Measurements from ENCODE around the gene DECR2. TPM values are rescaled to one million over a fixed set of nuclear protein-coding genes. Genes with fewer than 3 reads are reported as not detected.

DECR2 gene
- total RNA-seq, 2 experiments from 2014 or later: 11.5 to 13.0 TPM

- Mint-ChIP-seq H3K4me3 (no peak overlapping the region), H3K27ac (no peak overlapping the region), H3K27me3 (no peaks in the 10 kb centered on the region), H3K36me3 (ENCODE audit: low read depth) (no peaks in the 10 kb centered on the region), H3K4me1 (peaks cover 5% of the 10 kb centered on the region), H3K9me3 (ENCODE audit: low read depth) (no peaks in the 10 kb centered on the region)
- CTCF ChIA-PET: no interaction called here
- DNase-seq: no peak
- intact Hi-C loops (cut with DNase I, micrococcal nuclease): no loop called here
- no peak for ATAC-seq
- POLR2A ChIA-PET: no interaction called here
Measured at GRCh38 chr16:454397-454940, 52.8 kb downstream of the DECR2 start.

- ChIA-PET POLR2A (interaction anchor here (0.6 kb wide), 1 partner anchor 9 kb away, joined by 3 read pairs; no protein-coding TSS in a partner anchor), CTCF (no interaction called here)
- Mint-ChIP-seq H3K27ac (no peak overlapping the region), H3K36me3 (ENCODE audit: low read depth) (no peaks in the 10 kb centered on the region), H3K9me3 (ENCODE audit: low read depth) (no peaks in the 10 kb centered on the region), H3K27me3 (no peaks in the 10 kb centered on the region), H3K4me3 (no peak overlapping the region), H3K4me1 (peaks cover 5% of the 10 kb centered on the region)
- intact Hi-C loops (cut with DNase I, micrococcal nuclease): no loop called here
- ATAC-seq (no peak), DNase-seq (no peak)
Measured at GRCh38 chr16:455453-455852, 53.8 kb downstream of the DECR2 start.

- ChIA-PET CTCF (no interaction called here), POLR2A (no interaction called here)
- ATAC-seq (no peak), DNase-seq (no peak)
- H3K4me1 Mint-ChIP-seq: peaks cover 5% of the 10 kb centered on the region
- intact Hi-C loops (cut with DNase I, micrococcal nuclease): no loop called here
- H3K4me3 Mint-ChIP-seq: no peak overlapping the region
- H3K27me3 Mint-ChIP-seq: no peaks in the 10 kb centered on the region
- no peaks in the 10 kb centered on the region for H3K9me3 Mint-ChIP-seq (ENCODE audit: low read depth)
- H3K27ac Mint-ChIP-seq: no peak overlapping the region
- H3K36me3 Mint-ChIP-seq (ENCODE audit: low read depth): no peaks in the 10 kb centered on the region
Measured at GRCh38 chr16:456891-457483, 55.3 kb downstream of the DECR2 start.

GRCh38 chr16:457732-458400, 56.2 kb downstream of the DECR2 start:
- ATAC-seq: no peak
- POLR2A ChIA-PET: no interaction called here
- peaks cover 5% of the 10 kb centered on the region for H3K4me1 Mint-ChIP-seq
- no peaks in the 10 kb centered on the region for H3K27me3 Mint-ChIP-seq
- H3K36me3 Mint-ChIP-seq (ENCODE audit: low read depth): peaks cover 2% of the 10 kb centered on the region
- DNase-seq: no peak
- H3K27ac Mint-ChIP-seq: no peak overlapping the region
- CTCF ChIA-PET: no interaction called here
- no peaks in the 10 kb centered on the region for H3K9me3 Mint-ChIP-seq (ENCODE audit: low read depth)
- intact Hi-C loops (cut with DNase I, micrococcal nuclease): no loop called here
- no peak overlapping the region for H3K4me3 Mint-ChIP-seq

- Mint-ChIP-seq H3K36me3 (ENCODE audit: low read depth) (peaks cover 2% of the 10 kb centered on the region), H3K9me3 (ENCODE audit: low read depth) (no peaks in the 10 kb centered on the region), H3K4me1 (no peaks in the 10 kb centered on the region), H3K27me3 (no peaks in the 10 kb centered on the region), H3K27ac (no peak overlapping the region), H3K4me3 (no peak overlapping the region)
- no peak for DNase-seq
- CTCF ChIA-PET: no interaction called here
- POLR2A ChIA-PET: no interaction called here
- intact Hi-C loops (cut with DNase I, micrococcal nuclease): no loop called here
- no peak for ATAC-seq
Measured at GRCh38 chr16:459761-460160, 58.1 kb downstream of the DECR2 start.

- H3K9me3 Mint-ChIP-seq (ENCODE audit: low read depth): no peaks in the 10 kb centered on the region
- ChIA-PET POLR2A (no interaction called here), CTCF (no interaction called here)
- H3K4me3 Mint-ChIP-seq: no peak overlapping the region
- ATAC-seq (no peak), DNase-seq (no peak)
- H3K4me1 Mint-ChIP-seq: no peaks in the 10 kb centered on the region
- no peak overlapping the region for H3K27ac Mint-ChIP-seq
- no peaks in the 10 kb centered on the region for H3K27me3 Mint-ChIP-seq
- peaks cover 2% of the 10 kb centered on the region for H3K36me3 Mint-ChIP-seq (ENCODE audit: low read depth)
- intact Hi-C loops (cut with DNase I, micrococcal nuclease): no loop called here
Measured at GRCh38 chr16:460787-461186, 59.1 kb downstream of the DECR2 start.

Other genes with a start within 250 kb of the DECR2 start
- gene HBZ, start 249.2 kb upstream of the DECR2 start, total RNA-seq: not detected
- not detected for gene HBM, start 235.9 kb upstream of the DECR2 start, total RNA-seq
- gene HBA2, start 229.0 kb upstream of the DECR2 start, total RNA-seq: not detected
- not detected for gene HBA1, start 225.2 kb upstream of the DECR2 start, total RNA-seq
- 1 to 10 TPM in 1 of 2 experiments, under 1 TPM in 1; 0.37 to 1.1 TPM for gene HBQ1, start 221.4 kb upstream of the DECR2 start, total RNA-seq
- 10 to 100 TPM; 44.6 to 50.1 TPM for gene LUC7L, start 172.4 kb upstream of the DECR2 start, total RNA-seq
- 10 to 100 TPM; 11.3 to 15.2 TPM for gene FAM234A, start 167.1 kb upstream of the DECR2 start, total RNA-seq
- under 1 TPM; 0.11 to 0.12 TPM for gene RGS11, start 125.9 kb upstream of the DECR2 start, total RNA-seq
- gene ARHGDIG, start 121.3 kb upstream of the DECR2 start, total RNA-seq: not detected
- gene PDIA2, start 118.7 kb upstream of the DECR2 start, total RNA-seq: not detected
- 10 to 100 TPM; 20.0 to 23.8 TPM for gene AXIN1, start 49.2 kb upstream of the DECR2 start, total RNA-seq
- gene MRPL28, start 31.3 kb upstream of the DECR2 start, total RNA-seq: 10 to 100 TPM; 90.2 to 94.4 TPM
- 10 to 100 TPM; 22.9 to 40.8 TPM for gene PGAP6, start 19.9 kb upstream of the DECR2 start, total RNA-seq
- gene NME4, start 4.7 kb upstream of the DECR2 start, total RNA-seq: 10 to 100 TPM; 55.9 to 72.1 TPM
- gene RAB11FIP3, start 23.8 kb downstream of the DECR2 start, total RNA-seq: 10 to 100 TPM; 14.2 to 17.0 TPM
- 10 to 100 TPM; 64.7 to 69.7 TPM for gene CAPN15, start 125.8 kb downstream of the DECR2 start, total RNA-seq
- gene PRR35, start 158.5 kb downstream of the DECR2 start, total RNA-seq: not detected
- gene NHLRC4, start 165.1 kb downstream of the DECR2 start, total RNA-seq: under 1 TPM; 0.19 to 0.87 TPM
- 10 to 100 TPM; 24.2 to 24.7 TPM for gene PIGQ, start 168.1 kb downstream of the DECR2 start, total RNA-seq
- 1 to 10 TPM; 8.9 to 9.6 TPM for gene RAB40C, start 188.2 kb downstream of the DECR2 start, total RNA-seq
- 1 to 10 TPM in 1 of 2 experiments, under 1 TPM in 1; 0.74 to 1.1 TPM for gene WFIKKN1, start 229.1 kb downstream of the DECR2 start, total RNA-seq
- gene METTL26, start 234.4 kb downstream of the DECR2 start, total RNA-seq: 100 to 1,000 TPM; 116 to 127 TPM
- 10 to 100 TPM; 28.5 to 44.0 TPM for gene MCRIP2, start 239.9 kb downstream of the DECR2 start, total RNA-seq
- 10 to 100 TPM; 43.6 to 55.9 TPM for gene WDR90, start 247.5 kb downstream of the DECR2 start, total RNA-seq

Data from activated CD4-positive, alpha-beta T cell treated with anti-CD3 and anti-CD28 coated beads for 36 hours (primary cell).